IMR-90 (cell line): Measurements from ENCODE around the gene LDLRAD3.

ENCODE experiments used
- BHLHE40 ChIP-seq: fragments of 150-350 bp; IDR thresholded peaks from 2 replicates; pipeline ENCODE4 v1.6.1; 2016; ENCODE audit warnings: mild to moderate bottlenecking, low read depth, low read length
- FOS ChIP-seq: fragments of 150-350 bp; IDR thresholded peaks from 2 replicates; pipeline ENCODE4 v1.6.1; 2016; ENCODE audit warnings: low read depth, low read length
- MAFK ChIP-seq: IDR thresholded peaks from 2 replicates; pipeline ENCODE4 v1.6.1; 2012; ENCODE audit warnings: low read depth, low read length, improper control_type of control experiment
- MAZ ChIP-seq: IDR thresholded peaks from 2 replicates; pipeline ENCODE4 v1.6.1; 2012; ENCODE audit warnings: low read depth, mild to moderate bottlenecking, low read length, improper control_type of control experiment, moderate library complexity, borderline replicate concordance
- MXI1 ChIP-seq: IDR thresholded peaks from 2 replicates; pipeline ENCODE4 v1.6.1; 2012; ENCODE audit warnings: low read depth, mild to moderate bottlenecking, low read length, moderate library complexity, borderline replicate concordance
- POLR2A ChIP-seq: IDR thresholded peaks from 2 replicates; pipeline ENCODE4 v1.6.1; 2012; ENCODE audit warnings: mild to moderate bottlenecking, low read depth, low read length
- RAD21 ChIP-seq: IDR thresholded peaks from 2 replicates; pipeline ENCODE4 v1.6.1; 2012; ENCODE audit warnings: low read length, improper control_type of control experiment
- RCOR1 ChIP-seq: IDR thresholded peaks from 2 replicates; pipeline ENCODE4 v1.6.1; 2012; ENCODE audit warnings: mild to moderate bottlenecking, low read length, improper control_type of control experiment; ENCODE audit not compliant: insufficient replicate concordance
- RFX5 ChIP-seq: IDR thresholded peaks from 2 replicates; pipeline ENCODE4 v1.8.0; 2012; ENCODE audit warnings: low read depth, mild to moderate bottlenecking, low read length, moderate library complexity
- SMC3 ChIP-seq: fragments of 150-350 bp; IDR thresholded peaks from 2 replicates; pipeline ENCODE4 v1.6.1; 2016; ENCODE audit warnings: low read depth, mild to moderate bottlenecking, antibody characterized with exemption, low read length, moderate library complexity
- TF ChIP-seq, protein P1 (sequence below): conservative IDR thresholded peaks from 2 replicates; pipeline ENCODE4 v1.5.1; 2012; ENCODE audit warnings: mild to moderate bottlenecking, low read depth, low read length, improper control_type of control experiment
- TF ChIP-seq, protein P2 (sequence below): fragments of 150-350 bp; IDR thresholded peaks from 2 replicates; pipeline ENCODE4 v1.6.1; 2017; ENCODE audit warnings: mild to moderate bottlenecking, antibody characterized with exemption, low read length, low read depth
- TF ChIP-seq, protein P3 (sequence below): fragments of 150-350 bp; IDR thresholded peaks from 2 replicates; pipeline ENCODE4 v1.6.1; 2016; ENCODE audit warnings: low read depth, mild to moderate bottlenecking, low read length, moderate library complexity, borderline replicate concordance

DNA sequence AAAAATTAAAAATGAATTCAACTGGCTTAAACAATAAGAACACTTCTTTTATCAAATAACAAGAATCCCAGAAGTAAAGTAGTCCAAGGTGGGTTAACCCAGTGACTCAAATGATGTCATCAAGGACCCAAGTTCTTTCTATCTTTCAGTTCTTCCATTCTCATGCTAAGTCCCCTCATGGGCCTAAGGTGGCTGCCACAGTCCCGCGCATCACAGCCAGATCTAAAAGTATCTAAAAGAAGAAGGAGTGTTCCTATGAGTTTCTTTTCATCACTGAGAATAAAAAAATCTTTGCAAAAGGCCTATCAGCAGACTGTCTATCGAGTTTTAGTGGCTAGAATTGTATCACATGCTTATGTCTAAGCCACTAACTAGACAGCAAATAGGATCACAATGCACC, 37.2 kb upstream of the LDLRAD3 start:
- TF ChIP-seq, protein P1, sequence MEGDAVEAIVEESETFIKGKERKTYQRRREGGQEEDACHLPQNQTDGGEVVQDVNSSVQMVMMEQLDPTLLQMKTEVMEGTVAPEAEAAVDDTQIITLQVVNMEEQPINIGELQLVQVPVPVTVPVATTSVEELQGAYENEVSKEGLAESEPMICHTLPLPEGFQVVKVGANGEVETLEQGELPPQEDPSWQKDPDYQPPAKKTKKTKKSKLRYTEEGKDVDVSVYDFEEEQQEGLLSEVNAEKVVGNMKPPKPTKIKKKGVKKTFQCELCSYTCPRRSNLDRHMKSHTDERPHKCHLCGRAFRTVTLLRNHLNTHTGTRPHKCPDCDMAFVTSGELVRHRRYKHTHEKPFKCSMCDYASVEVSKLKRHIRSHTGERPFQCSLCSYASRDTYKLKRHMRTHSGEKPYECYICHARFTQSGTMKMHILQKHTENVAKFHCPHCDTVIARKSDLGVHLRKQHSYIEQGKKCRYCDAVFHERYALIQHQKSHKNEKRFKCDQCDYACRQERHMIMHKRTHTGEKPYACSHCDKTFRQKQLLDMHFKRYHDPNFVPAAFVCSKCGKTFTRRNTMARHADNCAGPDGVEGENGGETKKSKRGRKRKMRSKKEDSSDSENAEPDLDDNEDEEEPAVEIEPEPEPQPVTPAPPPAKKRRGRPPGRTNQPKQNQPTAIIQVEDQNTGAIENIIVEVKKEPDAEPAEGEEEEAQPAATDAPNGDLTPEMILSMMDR = no peak
- TF ChIP-seq MXI1 (no peak), POLR2A (no peak), RAD21 (no peak), BHLHE40 (no peak), RCOR1 (no peak), RFX5 (no peak), MAZ (no peak), SMC3 (no peak), MAFK (no peak), FOS (no peak)
- TF ChIP-seq, protein P2, sequence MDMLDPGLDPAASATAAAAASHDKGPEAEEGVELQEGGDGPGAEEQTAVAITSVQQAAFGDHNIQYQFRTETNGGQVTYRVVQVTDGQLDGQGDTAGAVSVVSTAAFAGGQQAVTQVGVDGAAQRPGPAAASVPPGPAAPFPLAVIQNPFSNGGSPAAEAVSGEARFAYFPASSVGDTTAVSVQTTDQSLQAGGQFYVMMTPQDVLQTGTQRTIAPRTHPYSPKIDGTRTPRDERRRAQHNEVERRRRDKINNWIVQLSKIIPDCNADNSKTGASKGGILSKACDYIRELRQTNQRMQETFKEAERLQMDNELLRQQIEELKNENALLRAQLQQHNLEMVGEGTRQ = no peak
- TF ChIP-seq, protein P3, sequence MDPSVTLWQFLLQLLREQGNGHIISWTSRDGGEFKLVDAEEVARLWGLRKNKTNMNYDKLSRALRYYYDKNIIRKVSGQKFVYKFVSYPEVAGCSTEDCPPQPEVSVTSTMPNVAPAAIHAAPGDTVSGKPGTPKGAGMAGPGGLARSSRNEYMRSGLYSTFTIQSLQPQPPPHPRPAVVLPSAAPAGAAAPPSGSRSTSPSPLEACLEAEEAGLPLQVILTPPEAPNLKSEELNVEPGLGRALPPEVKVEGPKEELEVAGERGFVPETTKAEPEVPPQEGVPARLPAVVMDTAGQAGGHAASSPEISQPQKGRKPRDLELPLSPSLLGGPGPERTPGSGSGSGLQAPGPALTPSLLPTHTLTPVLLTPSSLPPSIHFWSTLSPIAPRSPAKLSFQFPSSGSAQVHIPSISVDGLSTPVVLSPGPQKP = no peak
